HepG2 (cell line): ENCODE data around the gene SELENOS. TPM values are rescaled to one million over a fixed set of nuclear protein-coding genes. Genes with fewer than 3 reads are reported as not detected.

Source experiments
- polyA plus RNA-seq, 8 experiments: library from polyadenylated mRNA; depleted of rRNA in 3 of 8; stranded (reverse) in 7 of 8; unstranded in 1 of 8; fragments of >200 nt; fragmentation: Illumina TruSeq in 4 of 8; extraction: Trizol in 4 of 8; gene quantifications; 2 replicates each; pipeline versions ENCODE4 v1.2.1 to v1.2.3, GENCODE V29; 2011 to 2016; ENCODE audit warnings: low read depth in 4 of 8, missing spikeins in 1 of 8, mixed read lengths in 1 of 8; ENCODE audit not compliant: insufficient read depth in 1 of 8
- total RNA-seq, 5 experiments: library from RNA; depleted of rRNA; stranded (reverse); fragments of >200 nt; fragmentation: Illumina TruSeq; extraction: Trizol; gene quantifications; 2 replicates each; pipeline ENCODE4 v1.2.3, GENCODE V29; 2016; ENCODE audit warnings: low read depth in 1 of 5

The SELENOS gene
- total and polyA plus RNA-seq, 2 of the 13 experiments (the other 11 are each of a cell fraction or from before 2014, with no cell fraction given): 63.0 to 66.1 TPM

Other genes with a start within 250 kb of the SELENOS start
- 12.8 and 13.7 TPM in 2 replicates for gene CHSY1, start 25.4 kb downstream of the SELENOS start, total RNA-seq (2016; rRNA removed; fragmentation: Illumina TruSeq; extraction: Trizol)
- 11.2 and 13.3 TPM in 2 replicates for gene CHSY1, start 25.4 kb downstream of the SELENOS start, polyA plus RNA-seq (2011; rRNA removed)
- gene SNRPA1, start 17.8 kb upstream of the SELENOS start, total RNA-seq (2016; rRNA removed; fragmentation: Illumina TruSeq; extraction: Trizol): 41.2 and 72.5 TPM in 2 replicates
- 80.0 and 108 TPM in 2 replicates for gene SNRPA1, start 17.8 kb upstream of the SELENOS start, polyA plus RNA-seq (2011; rRNA removed)
- gene PCSK6, start 212.2 kb upstream of the SELENOS start, total RNA-seq (2016; rRNA removed; fragmentation: Illumina TruSeq; extraction: Trizol): 42.5 and 56.5 TPM in 2 replicates
- 155 and 208 TPM in 2 replicates for gene PCSK6, start 212.2 kb upstream of the SELENOS start, polyA plus RNA-seq (2011; rRNA removed)